GM18870 (cell line): ENCODE measurements around the gene CNTRL.

Experiments used
- ATAC-seq: cut with Tn5 transposase; IDR thresholded peaks from one replicate; pipeline ENCODE4 v1.9.1; 2021; ENCODE audit warnings: moderate library complexity; ENCODE audit not compliant: unreplicated experiment

The CNTRL gene

GRCh38 chr9:121197132-121197531 is 122.4 kb downstream of the CNTRL start:
- no peak for ATAC-seq

GRCh38 chr9:121198512-121199042 is 123.8 kb downstream of the CNTRL start:
- no peak for ATAC-seq

- no peak for ATAC-seq
Observed at GRCh38 chr9:121199921-121200320, 125.2 kb downstream of the CNTRL start.

GRCh38 chr9:121200356-121200755 is 125.6 kb downstream of the CNTRL start:
- ATAC-seq: no peak

GRCh38 chr9:121201045-121201737 is 126.4 kb downstream of the CNTRL start:
- ATAC-seq: peak; percentile 2

- peak; percentile 90 for ATAC-seq
Observed at GRCh38 chr9:121201738-121202533, 127.2 kb downstream of the CNTRL start, which contains the start of gene RAB14. RAB14 (minus strand) TSS chr9:121201869; CDS start chr9:121193412, 8,457 bp downstream.

- ATAC-seq: no peak
Observed at GRCh38 chr9:121204121-121204520, 129.4 kb downstream of the CNTRL start.

GRCh38 chr9:121204611-121205010 is 129.9 kb downstream of the CNTRL start:
- ATAC-seq: no peak

- peak; percentile 21 for ATAC-seq
Observed at GRCh38 chr9:121206516-121207370, 132.0 kb downstream of the CNTRL start.

- peak; percentile 87 for ATAC-seq
Observed at GRCh38 chr9:121207371-121207940, 132.7 kb downstream of the CNTRL start.

GRCh38 chr9:121210536-121210935 is 135.8 kb downstream of the CNTRL start:
- no peak for ATAC-seq

- no peak for ATAC-seq
Observed at GRCh38 chr9:121213136-121213806, 138.5 kb downstream of the CNTRL start.

- ATAC-seq: no peak
Observed at GRCh38 chr9:121214005-121214404, 139.2 kb downstream of the CNTRL start.

GRCh38 chr9:121216271-121216805 is 141.6 kb downstream of the CNTRL start:
- ATAC-seq: no peak

GRCh38 chr9:121217609-121218292 is 143.0 kb downstream of the CNTRL start:
- ATAC-seq: peak; percentile 79

- ATAC-seq: no peak
Observed at GRCh38 chr9:121218357-121219027, 143.7 kb downstream of the CNTRL start.

GRCh38 chr9:121219530-121219929 is 144.8 kb downstream of the CNTRL start:
- ATAC-seq: no peak

GRCh38 chr9:121220996-121221663 is 146.4 kb downstream of the CNTRL start:
- ATAC-seq: no peak
